Measurements from ENCODE around the gene CD99L2. TPM values are rescaled to one million over a fixed set of nuclear protein-coding genes. Genes with fewer than 3 reads are reported as not detected.

Gene CD99L2
- total RNA-seq, 1 experiment from 2014 or later: 8.6 TPM

DNA sequence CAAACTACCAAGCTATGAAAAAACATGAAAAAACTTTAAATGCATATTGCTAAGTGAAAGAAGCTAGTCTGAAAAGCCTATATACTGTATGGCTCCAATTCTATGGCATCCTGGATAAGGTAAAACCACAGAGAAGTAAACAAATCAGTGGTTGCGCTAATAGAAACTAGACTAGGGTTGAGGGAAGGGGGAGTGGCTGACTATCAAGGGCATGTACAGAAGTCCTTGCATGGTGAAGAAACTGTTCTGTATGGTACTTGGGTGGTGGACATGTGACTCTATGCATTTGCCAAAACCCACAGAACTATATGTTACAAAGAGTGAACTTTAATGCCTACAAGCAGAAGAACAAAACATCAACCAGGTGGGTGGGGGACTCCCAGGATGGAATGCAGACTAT lies 108.4 kb downstream of the CD99L2 start:
- H3K27ac ChIP-seq (ENCODE audit: low read length): no peak overlapping the region
- H3K27me3 ChIP-seq (ENCODE audit: low read length): no peaks in the 10 kb centered on the region
- no peak overlapping the region for H3K9ac ChIP-seq (ENCODE audit: low read length)
- H3K4me3 ChIP-seq (ENCODE audit: low read length): no peak overlapping the region
- H3K9me2 ChIP-seq (replicated peaks; ENCODE audit: insufficient read depth, low read length): no peaks in the 10 kb centered on the region
- no peaks in the 10 kb centered on the region for H4K20me1 ChIP-seq (ENCODE audit: insufficient read depth, low read depth, low read length)
- H2AFZ ChIP-seq (ENCODE audit: low read length): no peak overlapping the region
- no peak for DNase-seq
- H3K4me2 ChIP-seq (ENCODE audit: low read depth, low read length, poor library complexity, severe bottlenecking): no peak overlapping the region
- no peaks in the 10 kb centered on the region for H3K36me3 ChIP-seq (ENCODE audit: insufficient read depth, low read length)
- H3K4me1 ChIP-seq (ENCODE audit: low read length): no peaks in the 10 kb centered on the region
- H3K9me3 ChIP-seq (ENCODE audit: low read length): no peaks in the 10 kb centered on the region
- H3K79me2 ChIP-seq (ENCODE audit: low read length): no peaks in the 10 kb centered on the region

DNA sequence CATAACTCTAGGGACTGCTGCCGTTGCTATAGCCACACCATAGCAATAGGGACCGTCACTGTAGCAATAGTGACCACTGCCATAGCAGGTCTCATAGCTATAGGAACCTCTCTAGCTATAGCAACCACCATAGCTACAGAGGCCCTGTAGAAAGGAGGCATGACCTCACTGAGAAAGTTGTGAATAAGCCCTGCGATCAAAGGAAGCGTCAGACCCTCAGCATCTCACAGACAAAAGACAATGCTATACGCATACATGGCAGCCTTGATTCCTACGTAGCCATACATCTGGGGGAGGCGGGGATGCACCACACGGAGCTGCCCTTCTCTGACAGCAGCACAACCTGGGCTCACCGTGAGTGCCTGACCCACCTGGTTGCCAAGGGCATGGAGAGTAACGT lies 116.8 kb downstream of the CD99L2 start:
- Histone ChIP-seq H4K20me1 (ENCODE audit: insufficient read depth, low read depth, low read length) (no peaks in the 10 kb centered on the region), H3K4me3 (ENCODE audit: low read length) (no peak overlapping the region), H3K36me3 (ENCODE audit: insufficient read depth, low read length) (no peaks in the 10 kb centered on the region), H2AFZ (ENCODE audit: low read length) (no peak overlapping the region), H3K27ac (ENCODE audit: low read length) (no peak overlapping the region), H3K79me2 (ENCODE audit: low read length) (no peaks in the 10 kb centered on the region), H3K9me2 (replicated peaks; ENCODE audit: insufficient read depth, low read length) (no peaks in the 10 kb centered on the region), H3K4me2 (ENCODE audit: low read depth, low read length, poor library complexity, severe bottlenecking) (no peak overlapping the region), H3K9me3 (ENCODE audit: low read length) (no peaks in the 10 kb centered on the region), H3K27me3 (ENCODE audit: low read length) (no peaks in the 10 kb centered on the region), H3K4me1 (ENCODE audit: low read length) (no peaks in the 10 kb centered on the region), H3K9ac (ENCODE audit: low read length) (no peak overlapping the region)
- no peak for DNase-seq

DNA sequence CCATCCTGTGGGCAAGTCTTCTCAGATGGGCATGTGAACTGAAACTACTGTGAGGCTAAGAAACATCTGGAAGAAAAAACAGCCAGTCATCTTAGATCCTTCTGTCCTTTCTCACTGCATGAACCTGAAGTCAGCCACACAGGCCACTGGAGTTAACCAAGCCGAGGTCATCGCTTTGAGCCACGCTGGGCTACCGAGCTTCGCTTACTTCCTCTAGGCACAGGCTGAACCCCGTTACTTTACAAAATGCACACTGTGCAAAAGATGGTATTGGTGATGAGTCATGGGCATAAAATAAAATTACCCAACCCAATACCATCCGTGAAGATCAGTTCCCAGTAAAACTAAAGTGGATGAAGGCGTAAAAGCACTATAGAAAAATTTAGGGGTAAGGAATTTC lies 119.1 kb downstream of the CD99L2 start:
- no peaks in the 10 kb centered on the region for H3K79me2 ChIP-seq (ENCODE audit: low read length)
- no peak overlapping the region for H3K9ac ChIP-seq (ENCODE audit: low read length)
- H3K4me2 ChIP-seq (ENCODE audit: low read depth, low read length, poor library complexity, severe bottlenecking): no peak overlapping the region
- H4K20me1 ChIP-seq (ENCODE audit: insufficient read depth, low read depth, low read length): no peaks in the 10 kb centered on the region
- H2AFZ ChIP-seq (ENCODE audit: low read length): no peak overlapping the region
- H3K36me3 ChIP-seq (ENCODE audit: insufficient read depth, low read length): no peaks in the 10 kb centered on the region
- H3K27ac ChIP-seq (ENCODE audit: low read length): no peak overlapping the region
- no peak for DNase-seq
- H3K4me1 ChIP-seq (ENCODE audit: low read length): no peaks in the 10 kb centered on the region
- H3K27me3 ChIP-seq (ENCODE audit: low read length): no peaks in the 10 kb centered on the region
- no peak overlapping the region for H3K4me3 ChIP-seq (ENCODE audit: low read length)
- no peaks in the 10 kb centered on the region for H3K9me2 ChIP-seq (replicated peaks; ENCODE audit: insufficient read depth, low read length)
- H3K9me3 ChIP-seq (ENCODE audit: low read length): no peaks in the 10 kb centered on the region

DNA sequence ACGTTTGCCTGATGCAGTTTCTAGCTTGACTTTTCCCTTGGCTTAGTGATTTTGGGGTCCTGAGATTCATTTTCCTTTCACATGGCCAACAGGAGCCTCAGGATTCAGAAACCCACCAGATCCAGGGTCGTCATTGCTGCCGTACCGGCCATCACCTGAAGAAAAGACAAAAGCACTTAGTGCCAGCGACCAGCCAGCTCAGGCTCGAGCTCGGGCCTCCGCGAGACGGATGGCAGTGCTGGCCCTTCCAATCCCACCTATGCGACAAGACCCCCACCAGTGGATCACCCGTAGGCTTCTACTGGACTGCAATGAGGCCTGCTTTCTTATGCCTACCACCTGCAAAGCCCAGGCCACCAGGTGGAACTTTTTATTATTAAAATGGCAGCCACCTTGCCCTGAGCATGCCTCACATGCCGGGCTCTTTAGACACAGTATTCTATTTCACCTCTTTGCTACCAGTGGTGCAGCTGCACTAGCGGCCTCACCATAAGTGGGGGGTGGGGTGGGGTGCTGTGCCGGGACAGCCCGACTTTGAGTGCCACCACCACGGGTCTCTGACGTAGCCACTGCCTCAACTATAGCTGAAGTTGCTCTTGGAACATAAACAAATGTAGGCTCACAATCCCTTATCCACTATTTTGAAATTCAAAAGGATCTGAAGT lies 121.0 kb downstream of the CD99L2 start:
- no peaks in the 10 kb centered on the region for H3K9me3 ChIP-seq (ENCODE audit: low read length)

GRCh38 chrX:150775569-150776350 lies 122.7 kb downstream of the CD99L2 start:
- no peaks in the 10 kb centered on the region for H3K4me1 ChIP-seq (ENCODE audit: low read length)
- DNase-seq: no peak
- H3K27me3 ChIP-seq (ENCODE audit: low read length): no peaks in the 10 kb centered on the region
- H3K4me2 ChIP-seq (ENCODE audit: low read depth, low read length, poor library complexity, severe bottlenecking): no peak overlapping the region
- H3K4me3 ChIP-seq (ENCODE audit: low read length): no peak overlapping the region
- no peaks in the 10 kb centered on the region for H3K36me3 ChIP-seq (ENCODE audit: insufficient read depth, low read length)
- no peaks in the 10 kb centered on the region for H3K79me2 ChIP-seq (ENCODE audit: low read length)
- no peaks in the 10 kb centered on the region for H4K20me1 ChIP-seq (ENCODE audit: insufficient read depth, low read depth, low read length)
- H3K9me3 ChIP-seq (ENCODE audit: low read length): no peaks in the 10 kb centered on the region
- no peaks in the 10 kb centered on the region for H3K9me2 ChIP-seq (replicated peaks; ENCODE audit: insufficient read depth, low read length)
- no peak overlapping the region for H3K9ac ChIP-seq (ENCODE audit: low read length)
- H2AFZ ChIP-seq (ENCODE audit: low read length): no peak overlapping the region
- H3K27ac ChIP-seq (ENCODE audit: low read length): no peak overlapping the region

More for the DNA sequence above, 121.0 kb downstream of the CD99L2 start:
- no peaks in the 10 kb centered on the region for H4K20me1 ChIP-seq (ENCODE audit: insufficient read depth, low read depth, low read length)
- no peak for DNase-seq
- no peaks in the 10 kb centered on the region for H3K4me1 ChIP-seq (ENCODE audit: low read length)
- H3K9me2 ChIP-seq (replicated peaks; ENCODE audit: insufficient read depth, low read length): no peaks in the 10 kb centered on the region
- no peak overlapping the region for H3K27ac ChIP-seq (ENCODE audit: low read length)
- H3K4me3 ChIP-seq (ENCODE audit: low read length): no peak overlapping the region
- H3K79me2 ChIP-seq (ENCODE audit: low read length): no peaks in the 10 kb centered on the region
- no peaks in the 10 kb centered on the region for H3K36me3 ChIP-seq (ENCODE audit: insufficient read depth, low read length)
- H3K27me3 ChIP-seq (ENCODE audit: low read length): no peaks in the 10 kb centered on the region
- H2AFZ ChIP-seq (ENCODE audit: low read length): no peak overlapping the region
- H3K4me2 ChIP-seq (ENCODE audit: low read depth, low read length, poor library complexity, severe bottlenecking): no peak overlapping the region
- no peak overlapping the region for H3K9ac ChIP-seq (ENCODE audit: low read length)

DNA sequence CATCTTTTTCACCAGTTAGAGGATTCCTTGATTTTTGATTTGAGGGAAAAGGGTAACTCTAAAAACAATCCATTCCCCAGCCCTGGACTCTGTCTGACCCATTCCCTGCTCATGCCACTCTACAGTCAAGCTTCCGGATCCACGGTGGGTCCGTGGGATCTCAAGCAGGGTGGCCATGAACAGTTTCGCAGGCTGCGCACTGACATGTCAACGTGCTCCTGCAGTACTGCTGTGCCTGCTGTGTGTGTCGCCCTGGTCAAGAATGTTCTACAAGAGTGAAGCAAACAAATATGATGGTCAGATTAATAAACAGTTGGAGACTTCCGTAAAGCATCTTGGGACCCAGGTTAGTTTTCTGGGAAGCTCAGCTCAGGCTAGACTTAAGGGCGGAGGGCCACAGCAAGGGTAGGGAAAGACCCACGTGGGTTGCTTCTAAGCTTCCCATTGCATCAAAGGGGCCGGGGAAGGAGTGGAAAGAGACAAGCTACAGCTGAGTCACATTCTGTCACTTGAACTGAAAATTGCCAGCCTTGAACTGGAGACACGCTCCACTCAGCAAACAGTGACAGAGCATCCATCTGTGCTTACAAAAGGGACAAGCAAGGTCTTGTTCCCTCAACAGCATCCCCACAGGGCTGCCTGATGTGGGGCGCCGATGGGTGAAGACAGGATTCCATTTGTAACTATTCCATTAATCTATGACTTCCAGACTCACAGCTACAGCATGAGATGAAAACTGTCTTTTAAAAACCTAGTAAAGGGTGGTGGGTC lies 123.5 kb downstream of the CD99L2 start:
- H3K4me1 ChIP-seq (ENCODE audit: low read length): no peaks in the 10 kb centered on the region
- H3K36me3 ChIP-seq (ENCODE audit: insufficient read depth, low read length): no peaks in the 10 kb centered on the region
- no peak overlapping the region for H3K9ac ChIP-seq (ENCODE audit: low read length)
- H3K4me3 ChIP-seq (ENCODE audit: low read length): no peak overlapping the region
- H2AFZ ChIP-seq (ENCODE audit: low read length): no peak overlapping the region
- no peaks in the 10 kb centered on the region for H4K20me1 ChIP-seq (ENCODE audit: insufficient read depth, low read depth, low read length)
- no peak for DNase-seq
- no peaks in the 10 kb centered on the region for H3K9me3 ChIP-seq (ENCODE audit: low read length)
- no peaks in the 10 kb centered on the region for H3K79me2 ChIP-seq (ENCODE audit: low read length)
- no peaks in the 10 kb centered on the region for H3K9me2 ChIP-seq (replicated peaks; ENCODE audit: insufficient read depth, low read length)
- no peaks in the 10 kb centered on the region for H3K27me3 ChIP-seq (ENCODE audit: low read length)
- no peak overlapping the region for H3K27ac ChIP-seq (ENCODE audit: low read length)
- no peak overlapping the region for H3K4me2 ChIP-seq (ENCODE audit: low read depth, low read length, poor library complexity, severe bottlenecking)

DNA sequence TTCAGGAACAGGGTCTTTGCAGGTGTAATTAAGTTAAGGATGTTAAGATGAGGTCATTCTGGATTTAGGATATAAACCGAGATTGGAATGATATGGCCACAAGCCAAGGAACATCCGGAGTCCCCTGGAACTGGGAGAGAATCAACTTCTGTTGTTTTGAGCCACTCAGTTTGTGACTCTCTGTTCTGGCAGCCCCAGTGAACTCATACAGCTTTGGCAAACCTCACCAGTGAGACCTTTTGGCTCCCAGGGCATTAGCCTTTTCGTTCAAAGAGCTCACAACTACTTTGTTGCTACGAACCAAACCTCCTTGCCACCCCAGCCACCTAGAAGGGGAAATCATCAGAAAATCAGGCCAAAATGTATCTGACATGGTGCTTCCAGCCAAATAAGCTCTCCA lies 124.8 kb downstream of the CD99L2 start:
- Histone ChIP-seq H2AFZ (ENCODE audit: low read length) (no peak overlapping the region), H4K20me1 (ENCODE audit: insufficient read depth, low read depth, low read length) (no peaks in the 10 kb centered on the region), H3K27me3 (ENCODE audit: low read length) (no peaks in the 10 kb centered on the region), H3K9me3 (ENCODE audit: low read length) (no peaks in the 10 kb centered on the region), H3K4me2 (ENCODE audit: low read depth, low read length, poor library complexity, severe bottlenecking) (no peak overlapping the region), H3K9ac (ENCODE audit: low read length) (no peak overlapping the region), H3K9me2 (replicated peaks; ENCODE audit: insufficient read depth, low read length) (no peaks in the 10 kb centered on the region), H3K4me1 (ENCODE audit: low read length) (no peaks in the 10 kb centered on the region), H3K27ac (ENCODE audit: low read length) (no peak overlapping the region), H3K4me3 (ENCODE audit: low read length) (no peak overlapping the region), H3K79me2 (ENCODE audit: low read length) (no peaks in the 10 kb centered on the region), H3K36me3 (ENCODE audit: insufficient read depth, low read length) (no peaks in the 10 kb centered on the region)
- DNase-seq: no peak

DNA sequence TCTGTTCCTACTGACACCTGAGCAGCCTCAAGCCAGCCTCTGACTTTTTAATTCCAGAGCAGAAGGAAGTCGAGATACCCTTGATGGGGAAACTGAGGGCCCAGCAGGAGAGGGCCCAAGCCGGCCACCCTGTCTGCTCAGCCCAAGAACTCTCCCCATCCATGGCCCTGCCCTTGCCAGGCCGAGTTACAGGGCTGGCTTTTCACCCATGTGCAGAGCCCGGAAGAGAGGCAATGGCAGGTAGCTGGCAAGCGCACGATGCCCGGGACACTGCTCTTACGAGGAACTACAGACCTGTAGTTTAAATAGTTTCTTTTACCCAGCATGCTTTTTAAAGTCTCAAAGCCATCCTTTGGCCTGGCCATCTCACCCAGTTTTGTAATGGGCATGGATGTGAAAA lies 125.4 kb downstream of the CD99L2 start:
- Histone ChIP-seq H3K9me3 (ENCODE audit: low read length) (no peaks in the 10 kb centered on the region), H3K4me3 (ENCODE audit: low read length) (no peak overlapping the region), H3K79me2 (ENCODE audit: low read length) (no peaks in the 10 kb centered on the region), H2AFZ (ENCODE audit: low read length) (no peak overlapping the region), H3K9me2 (replicated peaks; ENCODE audit: insufficient read depth, low read length) (no peaks in the 10 kb centered on the region), H3K27ac (ENCODE audit: low read length) (no peak overlapping the region), H3K4me1 (ENCODE audit: low read length) (no peaks in the 10 kb centered on the region), H4K20me1 (ENCODE audit: insufficient read depth, low read depth, low read length) (no peaks in the 10 kb centered on the region), H3K4me2 (ENCODE audit: low read depth, low read length, poor library complexity, severe bottlenecking) (no peak overlapping the region), H3K27me3 (ENCODE audit: low read length) (no peaks in the 10 kb centered on the region), H3K9ac (ENCODE audit: low read length) (no peak overlapping the region), H3K36me3 (ENCODE audit: insufficient read depth, low read length) (no peaks in the 10 kb centered on the region)
- DNase-seq: no peak
